Transverse colon (tissue), 4 donors: ENCODE data around the gene ZNF260. TPM values are rescaled to one million over a fixed set of nuclear protein-coding genes. Genes with fewer than 3 reads are reported as not detected.

Experiments used
- DNase-seq: peaks from one replicate; pipeline ENCODE4 v3.0.0-alpha.2; 2019
- H3K27ac ChIP-seq, 4 donors: fragments of 200-600 bp; sonication (generic); 2 replicates each; pipeline ENCODE4 v1.5.1; 2016 to 2018; ENCODE audit warnings: inconsistent platforms in 4 of 4
- H3K27me3 ChIP-seq: fragments of 200-600 bp; sonication (generic); 2 replicates; pipeline ENCODE4 v1.5.1; 2017; ENCODE audit warnings: inconsistent platforms
- H3K36me3 ChIP-seq, 4 donors: fragments of 200-600 bp; sonication (generic); 2 replicates each; pipeline ENCODE4 v1.5.1; 2017 to 2019; ENCODE audit warnings: inconsistent platforms in 4 of 4
- H3K4me1 ChIP-seq, 4 donors: fragments of 200-600 bp; sonication (generic); 2 replicates each; pipeline ENCODE4 v1.5.1; 2017 to 2020; ENCODE audit warnings: inconsistent platforms in 4 of 4
- H3K4me3 ChIP-seq, 4 donors: fragments of 200-600 bp; sonication (generic); 1 replicate in 1 of 4; 2 replicates in 3 of 4; pipeline versions ENCODE4 v1.5.1 to v1.6.1; 2017 to 2019; ENCODE audit warnings: inconsistent platforms in 4 of 4
- H3K9me3 ChIP-seq, 2 donors: fragments of 200-600 bp; sonication (generic); 2 replicates each; pipeline ENCODE4 v1.5.1; 2017 to 2019; ENCODE audit warnings: inconsistent platforms in 2 of 2
- EP300 ChIP-seq: sonication (generic); formaldehyde crosslinking; IDR thresholded peaks from one replicate; pipeline ENCODE4 v1.6.1; 2017; ENCODE audit warnings: antibody characterized with exemption, low read depth
- POLR2A ChIP-seq: fragments of 450-650 bp; IDR thresholded peaks from one replicate; pipeline ENCODE4 v1.6.1; 2016; ENCODE audit warnings: antibody characterized with exemption, mild to moderate bottlenecking, moderate library complexity
- POLR2AphosphoS5 ChIP-seq, 3 donors: sonication (generic); formaldehyde crosslinking; IDR thresholded peaks; one replicate each; pipeline ENCODE4 v1.6.1; 2016; ENCODE audit warnings: antibody characterized with exemption in 3 of 3
- WGBS, 2 donors: methylation state at CpG; one replicate each; pipeline ENCODE4 v1.1.5; 2018; ENCODE audit warnings: low coverage in 1 of 2; 5-methylcytosine and 5-hydroxymethylcytosine counted together
- in situ Hi-C, 4 donors: fragments of 200-750 bp; cut with MboI; loops; one replicate each; pipeline versions ENCODE4 v1.15.0 to v1.15.1; 2017; ENCODE audit warnings: low sequenced_read_pairs in 3 of 4, low pct_ligation_motif_present in 1 of 4, low pct_unique_long_range_greater_than_20kb in 1 of 4
- intact Hi-C: fragments of 100-400 bp; cut with DNase I; formaldehyde crosslinking; loops from one replicate; pipeline ENCODE4 v1.15.1; 2023; ENCODE audit warnings: low total_unique reads
- total RNA-seq, 4 donors: library from RNA; depleted of rRNA; stranded (reverse); fragments of >200 nt; gene quantifications; one replicate each; pipeline ENCODE4 v1.1.0, GENCODE V29; 2016
- TF ChIP-seq, protein P1 (sequence below), 5 experiments: fragments of 200-600 bp in 3 of 5; fragments of 450-650 bp in 2 of 5; sonication (generic) in 3 of 5; IDR thresholded peaks; 1 replicate in 2 of 5; 2 replicates in 3 of 5; pipeline ENCODE4 v1.5.1; 2016 to 2017; ENCODE audit warnings: antibody characterized with exemption in 5 of 5, inconsistent platforms in 3 of 5, mild to moderate bottlenecking in 2 of 5, moderate library complexity in 1 of 5

The ZNF260 gene
- total RNA-seq, 4 donors from 2014 or later: 2.6 to 11.1 (median 7.4) TPM

DNA sequence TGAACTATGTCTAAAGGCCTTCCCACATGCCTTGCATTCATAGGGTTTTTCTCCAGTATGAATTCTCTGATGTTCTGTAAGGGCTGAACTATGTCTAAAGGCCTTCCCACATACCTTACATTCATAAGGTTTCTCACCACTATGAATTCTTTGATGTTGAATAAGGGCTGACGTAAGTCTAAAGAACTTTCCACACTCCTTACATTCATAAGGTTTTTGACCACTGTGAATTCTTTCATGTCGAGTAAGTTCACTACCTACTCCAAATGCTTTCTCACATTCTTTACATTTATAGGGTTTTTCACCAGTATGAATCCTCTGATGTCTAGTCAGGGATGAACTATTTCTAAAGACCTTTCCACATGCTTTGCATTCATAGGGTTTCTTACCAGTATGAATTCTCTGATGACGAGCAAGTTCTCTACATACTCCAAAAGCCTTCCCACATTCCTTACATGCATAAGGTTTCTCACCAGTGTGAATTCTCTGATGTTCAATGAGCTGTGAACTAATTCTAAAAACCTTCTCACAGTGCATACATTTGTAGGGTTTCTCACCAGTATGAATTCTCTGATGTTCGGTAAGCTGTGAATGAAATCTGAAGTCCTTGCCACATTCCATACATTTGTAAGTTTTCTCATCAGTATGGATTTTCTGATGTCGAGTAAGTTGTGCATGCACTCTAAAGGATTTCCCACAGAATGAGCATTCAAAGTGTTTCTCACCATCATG, 19.1 kb upstream of the ZNF260 start:
- Histone ChIP-seq H3K27ac (no peak overlapping the region), H3K9me3 (peaks cover 99 to 100% of the 10 kb centered on the region in 2 donors), H3K4me1 (no peaks in the 10 kb centered on the region), H3K36me3 (peaks cover 0 to 95% (median 44%) of the 10 kb centered on the region in 4 donors), H3K27me3 (no peaks in the 10 kb centered on the region), H3K4me3 (no peak overlapping the region)
- intact Hi-C loops (no loop called here), in situ Hi-C loops (no loop called here)
- DNase-seq: no peak
- no peak for TF ChIP-seq POLR2AphosphoS5 (IDR thresholded peaks at IDR 0.05)
- no peak for TF ChIP-seq EP300
- TF ChIP-seq, protein P1, sequence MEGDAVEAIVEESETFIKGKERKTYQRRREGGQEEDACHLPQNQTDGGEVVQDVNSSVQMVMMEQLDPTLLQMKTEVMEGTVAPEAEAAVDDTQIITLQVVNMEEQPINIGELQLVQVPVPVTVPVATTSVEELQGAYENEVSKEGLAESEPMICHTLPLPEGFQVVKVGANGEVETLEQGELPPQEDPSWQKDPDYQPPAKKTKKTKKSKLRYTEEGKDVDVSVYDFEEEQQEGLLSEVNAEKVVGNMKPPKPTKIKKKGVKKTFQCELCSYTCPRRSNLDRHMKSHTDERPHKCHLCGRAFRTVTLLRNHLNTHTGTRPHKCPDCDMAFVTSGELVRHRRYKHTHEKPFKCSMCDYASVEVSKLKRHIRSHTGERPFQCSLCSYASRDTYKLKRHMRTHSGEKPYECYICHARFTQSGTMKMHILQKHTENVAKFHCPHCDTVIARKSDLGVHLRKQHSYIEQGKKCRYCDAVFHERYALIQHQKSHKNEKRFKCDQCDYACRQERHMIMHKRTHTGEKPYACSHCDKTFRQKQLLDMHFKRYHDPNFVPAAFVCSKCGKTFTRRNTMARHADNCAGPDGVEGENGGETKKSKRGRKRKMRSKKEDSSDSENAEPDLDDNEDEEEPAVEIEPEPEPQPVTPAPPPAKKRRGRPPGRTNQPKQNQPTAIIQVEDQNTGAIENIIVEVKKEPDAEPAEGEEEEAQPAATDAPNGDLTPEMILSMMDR (IDR thresholded peaks at IDR 0.05): no peak
- no peak for TF ChIP-seq POLR2A
- 96 to 100% methylated on average over 4 to 5 of the region's 5 CpGs for WGBS, 2 donors

DNA sequence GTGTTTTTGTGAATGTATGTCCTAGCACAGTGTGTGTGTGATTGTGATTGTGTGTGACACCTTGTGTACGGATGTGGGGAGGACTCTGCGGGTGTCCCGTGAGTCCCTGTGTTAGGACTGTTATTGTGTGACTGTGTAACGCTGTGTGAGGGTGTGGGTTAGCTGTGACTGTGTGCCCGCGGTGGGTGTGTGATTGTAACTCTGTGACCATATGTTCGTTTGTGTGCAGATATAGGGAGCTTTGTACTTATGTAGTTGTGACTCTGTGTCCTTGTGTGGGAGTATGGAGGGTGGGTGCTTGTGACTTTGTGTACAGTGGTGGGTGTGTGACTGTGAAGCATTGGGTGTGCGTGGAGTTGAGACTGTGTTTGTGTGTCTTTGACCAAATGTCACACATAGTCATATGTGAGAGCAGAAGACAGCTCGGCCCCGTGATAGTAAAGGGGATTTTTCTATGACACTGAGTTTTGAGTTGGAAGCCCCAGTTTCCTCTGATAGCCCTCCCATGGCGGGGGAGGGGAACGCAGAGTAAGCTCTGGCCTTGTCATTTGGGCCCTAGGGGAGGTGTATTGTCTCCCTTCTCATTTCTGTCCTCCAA, 949 bp upstream of the ZNF260 start:
- DNase-seq: no peak
- TF ChIP-seq POLR2A: no peak
- TF ChIP-seq POLR2AphosphoS5 (IDR thresholded peaks at IDR 0.05): no peak
- TF ChIP-seq, protein P1 (IDR thresholded peaks at IDR 0.05): no peak
- no peak for TF ChIP-seq EP300
- Histone ChIP-seq H3K36me3 (peaks cover 0 to 26% (median 5%) of the 10 kb centered on the region in 4 donors), H3K4me1 (peaks cover 7 to 19% (median 11%) of the 10 kb centered on the region in 4 donors), H3K27ac (peak overlapping the region; percentile 89 to 93 (median 90)), H3K27me3 (no peaks in the 10 kb centered on the region), H3K9me3 (peaks cover 44 to 51% of the 10 kb centered on the region in 2 donors), H3K4me3 (peak overlapping the region; percentile 53 to 80 (median 68))
- intact Hi-C loops (no loop called here), in situ Hi-C loops (no loop called here)
- 18 to 20% methylated on average over 6 to 12 of the region's 12 CpGs for WGBS, 2 donors

DNA sequence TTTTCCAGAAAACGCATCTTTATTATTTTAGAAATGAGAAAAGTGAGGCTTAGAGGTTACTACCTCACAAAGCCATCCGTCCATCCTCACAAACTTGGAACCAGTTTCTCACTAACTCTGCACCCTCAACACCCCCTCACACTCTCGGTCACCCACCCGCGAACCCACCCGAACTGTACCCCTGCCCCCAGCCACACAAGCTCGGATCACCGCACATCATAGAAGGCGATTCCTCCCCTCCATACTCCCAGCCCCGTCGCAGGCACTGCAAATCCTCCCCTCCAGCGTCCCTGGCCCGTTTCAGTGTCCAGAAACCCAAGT, 238 bp downstream of the ZNF260 start:
- Histone ChIP-seq H3K4me1 (peaks cover 7 to 19% (median 11%) of the 10 kb centered on the region in 4 donors), H3K27me3 (no peaks in the 10 kb centered on the region), H3K9me3 (peaks cover 33 to 46% of the 10 kb centered on the region in 2 donors), H3K27ac (peak overlapping the region; percentile 89 to 93 (median 90)), H3K36me3 (peaks cover 0 to 38% (median 10%) of the 10 kb centered on the region in 4 donors), H3K4me3 (peak overlapping the region; percentile 53 to 80 (median 68))
- 0 to 1% methylated on average over 2 to 13 of the region's 13 CpGs for WGBS, 2 donors
- DNase-seq: no peak
- in situ Hi-C loops (no loop called here), intact Hi-C loops (no loop called here)
- TF ChIP-seq POLR2AphosphoS5 (IDR thresholded peaks at IDR 0.05) (no peak), EP300 (no peak), POLR2A (no peak)
- TF ChIP-seq, protein P1 (IDR thresholded peaks at IDR 0.05): no peak

DNA sequence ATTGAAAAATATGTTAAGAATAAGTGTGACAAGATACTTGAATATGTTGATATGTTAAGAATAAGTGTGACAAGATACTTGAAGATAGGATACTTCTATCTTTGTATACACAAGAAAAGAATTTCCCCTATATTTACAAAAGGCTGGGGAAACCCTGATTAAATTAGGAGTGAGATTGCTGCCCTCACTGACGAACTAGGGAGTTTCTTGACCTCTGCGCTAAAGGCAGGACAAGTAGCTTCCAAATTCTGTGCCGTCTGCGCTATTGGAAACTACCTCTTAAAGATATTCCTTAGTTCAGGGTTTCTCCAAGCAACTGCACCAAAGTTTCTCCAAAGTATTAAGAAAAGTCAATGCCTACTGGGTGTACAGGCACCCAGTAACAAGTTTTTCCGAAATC, 730 bp downstream of the ZNF260 start:
- Histone ChIP-seq H3K4me3 (peak overlapping the region; percentile 53 to 80 (median 68)), H3K9me3 (peaks cover 33 to 46% of the 10 kb centered on the region in 2 donors), H3K4me1 (peaks cover 7 to 19% (median 11%) of the 10 kb centered on the region in 4 donors), H3K36me3 (peaks cover 0 to 43% (median 12%) of the 10 kb centered on the region in 4 donors), H3K27me3 (no peaks in the 10 kb centered on the region), H3K27ac (peak overlapping the region in 2 of 4 donors; percentile 89 to 91)
- 10 to 19% methylated on average over 5 of the region's 5 CpGs for WGBS, 2 donors
- TF ChIP-seq POLR2A (no peak), EP300 (no peak), POLR2AphosphoS5 (IDR thresholded peaks at IDR 0.05) (no peak)
- TF ChIP-seq, protein P1 (IDR thresholded peaks at IDR 0.05): no peak
- intact Hi-C loops: no loop called here
- in situ Hi-C loops: no loop called here
- no peak for DNase-seq
